H1 (cell line): Measurements from ENCODE around the gene GFOD1. TPM values are rescaled to one million over a fixed set of nuclear protein-coding genes. Genes with fewer than 3 reads are reported as not detected.

Experiments
- CTCF ChIA-PET: fragments of 300-600 bp; sonication (Branson Sonifier 250); formaldehyde crosslinking; loops from one replicate; lab custom pipeline; 2021; ENCODE audit not compliant: partially characterized antibody; lab: Charles Lee
- POLR2A ChIA-PET: fragments of 300-600 bp; sonication (Branson Sonifier 250); formaldehyde crosslinking; loops from one replicate; lab custom pipeline; 2021; ENCODE audit warnings: inconsistent platforms; ENCODE audit not compliant: partially characterized antibody; lab: Charles Lee
- DNase-seq, 2 experiments: peaks; one replicate each; pipeline versions ENCODE4 v3.0.0 to v3.0.0-alpha.2; 2010 to 2022; ENCODE audit warnings: low spot score in 2 of 2, low read depth in 1 of 2, mixed read lengths in 1 of 2
- FAIRE-seq: peaks from 2 replicates; lab custom pipeline; 2011; peaks lifted over from hg19 to GRCh38; lab: Jason Lieb, UNC
- H2AFZ ChIP-seq: 2 replicates; pipeline ENCODE4 v1.8.1; 2012; ENCODE audit warnings: low read length, inconsistent platforms
- H2AK5ac ChIP-seq: 2 replicates; pipeline ENCODE4 v1.6.1; 2013; ENCODE audit warnings: low read depth, low read length
- H2BK120ac ChIP-seq: replicated peaks from 2 replicates; pipeline ENCODE3; 2013; ENCODE audit warnings: low read depth, low read length, inconsistent platforms
- H2BK12ac ChIP-seq: 2 replicates; pipeline ENCODE4 v1.6.1; 2013; ENCODE audit warnings: low read depth, low read length
- H2BK15ac ChIP-seq: 2 replicates; pipeline ENCODE4 v1.6.1; 2013; ENCODE audit warnings: low read length
- H2BK20ac ChIP-seq: 2 replicates; pipeline ENCODE4 v1.6.1; 2013; ENCODE audit warnings: low read length
- H2BK5ac ChIP-seq: 2 replicates; pipeline ENCODE4 v1.6.1; 2013; ENCODE audit warnings: low read depth, low read length
- H3K14ac ChIP-seq: 2 replicates; pipeline ENCODE4 v1.6.1; 2013; ENCODE audit warnings: inconsistent platforms; ENCODE audit not compliant: insufficient read length
- H3K18ac ChIP-seq: 2 replicates; pipeline ENCODE4 v1.6.1; 2013; ENCODE audit warnings: low read length; ENCODE audit errors: extremely low read depth
- H3K23ac ChIP-seq: 2 replicates; pipeline ENCODE4 v1.6.1; 2013; ENCODE audit warnings: inconsistent platforms; ENCODE audit not compliant: insufficient read length
- H3K23me2 ChIP-seq: 2 replicates; pipeline ENCODE4 v1.6.1; 2013; ENCODE audit warnings: low read depth, low read length
- H3K27ac ChIP-seq: 2 replicates; pipeline ENCODE4 v1.6.1; 2011; ENCODE audit warnings: low read depth, low read length, inconsistent platforms
- H3K27me3 ChIP-seq, 4 experiments: replicated peaks in 1 of 4; 1 replicate in 1 of 4; 2 replicates in 3 of 4; pipeline versions ENCODE4 v1.6.1 to v1.8.1; 2011 to 2013; ENCODE audit warnings: low read length in 3 of 4, mild to moderate bottlenecking in 3 of 4, inconsistent platforms in 2 of 4, mixed read lengths in 2 of 4, moderate library complexity in 1 of 4; ENCODE audit not compliant: control insufficient read depth in 3 of 4, insufficient read depth in 3 of 4; ENCODE audit errors: extremely low read depth in 1 of 4
- H3K36me3 ChIP-seq, 4 experiments: 2 replicates each; pipeline versions ENCODE4 v1.6.1 to v1.8.1; 2011 to 2013; ENCODE audit warnings: mild to moderate bottlenecking in 4 of 4, low read length in 3 of 4, moderate library complexity in 2 of 4, control low read depth in 1 of 4, inconsistent platforms in 1 of 4; ENCODE audit not compliant: insufficient read depth in 4 of 4, control insufficient read depth in 2 of 4
- H3K4ac ChIP-seq: replicated peaks from 2 replicates; pipeline ENCODE3; 2013; ENCODE audit warnings: low read length, low read depth, mixed read lengths, inconsistent platforms; ENCODE audit not compliant: insufficient read length
- H3K4me1 ChIP-seq, 4 experiments: replicated peaks in 1 of 4; 1 replicate in 1 of 4; 2 replicates in 3 of 4; pipeline versions ENCODE4 v1.6.1 to v1.8.1; 2011 to 2013; ENCODE audit warnings: low read length in 3 of 4, inconsistent platforms in 2 of 4, mixed read lengths in 1 of 4; ENCODE audit not compliant: insufficient read depth in 4 of 4, control insufficient read depth in 3 of 4
- H3K4me2 ChIP-seq, 2 experiments: 2 replicates each; pipeline versions ENCODE4 v1.6.1 to v1.8.1; 2011 to 2013; ENCODE audit warnings: low read depth in 2 of 2, low read length in 2 of 2, control low read depth in 1 of 2, inconsistent platforms in 1 of 2, mild to moderate bottlenecking in 1 of 2; ENCODE audit not compliant: insufficient read depth in 1 of 2
- H3K4me3 ChIP-seq, 4 experiments: fragments of 200-600, 300-600 bp in 1 of 4; sonication (generic), shearing (Covaris generic), sonication (Bioruptor Twin) in 1 of 4; 2 replicates each; pipeline versions ENCODE4 v1.5.1 to v1.8.1; 2011 to 2016; ENCODE audit warnings: low read length in 4 of 4, low read depth in 3 of 4, control low read depth in 2 of 4, inconsistent platforms in 2 of 4, mild to moderate bottlenecking in 2 of 4, mixed read lengths in 1 of 4, moderate library complexity in 1 of 4; ENCODE audit not compliant: insufficient read depth in 2 of 4; ENCODE audit errors: extremely low read depth in 1 of 4
- H3K56ac ChIP-seq: replicated peaks from 2 replicates; pipeline ENCODE3; 2013; ENCODE audit warnings: low read depth, mild to moderate bottlenecking, mixed read lengths, low read length, inconsistent platforms; ENCODE audit not compliant: insufficient read length
- H3K79me1 ChIP-seq: 2 replicates; pipeline ENCODE4 v1.6.1; 2013; ENCODE audit warnings: low read depth, low read length, control low read depth
- H3K79me2 ChIP-seq, 2 experiments: 2 replicates each; pipeline versions ENCODE4 v1.6.1 to v1.8.1; 2012 to 2013; ENCODE audit warnings: low read length in 2 of 2, mild to moderate bottlenecking in 2 of 2, inconsistent platforms in 1 of 2; ENCODE audit not compliant: insufficient read depth in 2 of 2, control insufficient read depth in 1 of 2
- H3K9ac ChIP-seq, 4 experiments: replicated peaks in 1 of 4; 1 replicate in 1 of 4; 2 replicates in 3 of 4; pipeline versions ENCODE4 v1.6.1 to v1.8.1; 2011 to 2013; ENCODE audit warnings: low read depth in 3 of 4, low read length in 3 of 4, control low read depth in 2 of 4, mild to moderate bottlenecking in 2 of 4, moderate library complexity in 2 of 4, inconsistent platforms in 1 of 4; ENCODE audit errors: extremely low read depth in 1 of 4
- H3K9me3 ChIP-seq, 2 experiments: 2 replicates each; pipeline versions ENCODE4 v1.6.1 to v1.8.1; 2012 to 2013; ENCODE audit warnings: mild to moderate bottlenecking in 2 of 2, moderate library complexity in 2 of 2, control low read depth in 1 of 2, inconsistent platforms in 1 of 2, low read depth in 1 of 2, low read length in 1 of 2, mixed read lengths in 1 of 2; ENCODE audit not compliant: insufficient read depth in 2 of 2
- H4K20me1 ChIP-seq, 2 experiments: replicated peaks in 1 of 2; 2 replicates each; pipeline versions ENCODE3 to v1.8.1; 2011 to 2013; ENCODE audit warnings: inconsistent platforms in 2 of 2, low read length in 2 of 2, mild to moderate bottlenecking in 1 of 2; ENCODE audit not compliant: insufficient read depth in 2 of 2, control insufficient read depth in 1 of 2
- H4K5ac ChIP-seq: 2 replicates; pipeline ENCODE4 v1.6.1; 2013; ENCODE audit warnings: low read length, low read depth, mixed read lengths, inconsistent platforms; ENCODE audit not compliant: insufficient read length
- H4K8ac ChIP-seq: 2 replicates; pipeline ENCODE4 v1.8.0; 2013; ENCODE audit warnings: mild to moderate bottlenecking, moderate library complexity, low read length, inconsistent platforms; ENCODE audit not compliant: insufficient read depth; ENCODE audit errors: extremely low read depth
- H4K91ac ChIP-seq: replicated peaks from 2 replicates; pipeline ENCODE3; 2013; ENCODE audit warnings: low read length, mixed read lengths, inconsistent platforms; ENCODE audit not compliant: insufficient read length
- ATF3 ChIP-seq: IDR thresholded peaks from 2 replicates; pipeline ENCODE4 v1.6.1; 2011; ENCODE audit warnings: low read depth, mild to moderate bottlenecking, low read length; ENCODE audit not compliant: insufficient read depth
- BACH1 ChIP-seq: IDR thresholded peaks from 2 replicates; pipeline ENCODE4 v1.6.1; 2012; ENCODE audit warnings: low read length, improper control_type of control experiment
- CBX5 ChIP-seq: fragments of 300-800, 300-1000 bp; sonication (generic); IDR thresholded peaks from 2 replicates; pipeline ENCODE4 v1.7.1; 2016; ENCODE audit warnings: antibody characterized with exemption, low read length, low read depth
- CHD2 ChIP-seq: IDR thresholded peaks from 2 replicates; pipeline ENCODE4 v1.6.1; 2012; ENCODE audit warnings: low read length, improper control_type of control experiment
- CREB1 ChIP-seq: IDR thresholded peaks from 2 replicates; pipeline ENCODE4 v1.6.1; 2012; ENCODE audit warnings: inconsistent platforms
- CTBP2 ChIP-seq: IDR thresholded peaks from 2 replicates; pipeline ENCODE4 v1.7.0; 2011; ENCODE audit warnings: borderline replicate concordance, mild to moderate bottlenecking, moderate library complexity, mixed read lengths, low read length; ENCODE audit not compliant: insufficient read depth, insufficient read length
- GABPA ChIP-seq: IDR thresholded peaks from 2 replicates; pipeline ENCODE4 v1.6.1; 2011; ENCODE audit warnings: mild to moderate bottlenecking, low read length, moderate library complexity, borderline replicate concordance; ENCODE audit not compliant: insufficient read depth
- KDM1A ChIP-seq: fragments of 200-600, 300-600 bp; sonication (generic); IDR thresholded peaks from 2 replicates; pipeline ENCODE4 v1.7.1; 2016; ENCODE audit warnings: mild to moderate bottlenecking, low read length, borderline replicate concordance
- KDM4A ChIP-seq: IDR thresholded peaks from one replicate; pipeline ENCODE4 v1.7.1; 2012; ENCODE audit warnings: low read depth, mild to moderate bottlenecking, moderate library complexity, low read length, inconsistent platforms; ENCODE audit not compliant: severe bottlenecking
- KDM5A ChIP-seq: fragments of 200-600 bp; IDR thresholded peaks from 2 replicates; pipeline ENCODE4 v1.7.1; 2012; ENCODE audit warnings: mild to moderate bottlenecking, low read length, inconsistent platforms, mixed read lengths
- MAX ChIP-seq: IDR thresholded peaks from 2 replicates; pipeline ENCODE4 v1.6.1; 2012; ENCODE audit warnings: inconsistent platforms
- SP4 ChIP-seq: IDR thresholded peaks from 2 replicates; pipeline ENCODE4 v1.6.1; 2012; ENCODE audit warnings: low read length, inconsistent platforms
- TEAD4 ChIP-seq: IDR thresholded peaks from 2 replicates; pipeline ENCODE4 v1.6.1; 2012; ENCODE audit warnings: low read depth, low read length, inconsistent platforms, mixed read lengths
- WGBS, 2 experiments: shearing (Covaris generic) in 1 of 2; methylation state at CpG; one replicate each; pipeline versions ENCODE4 v1.1.6 to v1.1.7; 2013 to 2015; ENCODE audit warnings: low lambda C conversion rate in 2 of 2, mixed read lengths in 2 of 2, inconsistent platforms in 1 of 2, low coverage in 1 of 2, missing lambda C conversion rate in 1 of 2; ENCODE audit not compliant: insufficient replicate concordance in 2 of 2, insufficient coverage in 1 of 2, insufficient read length in 1 of 2; ENCODE audit errors: extremely low coverage in 1 of 2, missing lambda C conversion rate in 1 of 2; 5-methylcytosine and 5-hydroxymethylcytosine counted together
- polyA plus RNA-seq, 7 experiments: library from polyadenylated mRNA; depleted of rRNA in 3 of 7; stranded (reverse) in 5 of 7; unstranded in 2 of 7; fragments of >200 nt in 5 of 7; fragments of 200-250 nt in 2 of 7; gene quantifications; 1 replicate in 5 of 7; 2 replicates in 1 of 7; 4 replicates in 1 of 7; pipeline versions ENCODE4 v1.2.1 to v1.2.3, GENCODE V29; 2011 to 2013; ENCODE audit warnings: missing spikeins in 2 of 7, mixed read lengths in 2 of 7
- total RNA-seq: library from RNA; stranded (reverse); fragmentation: NEBNext Ultra II Directional; extraction: Animal tissue kit (Norgen Biotek cat#: 25700); gene quantifications from 2 replicates; pipeline ENCODE4 v1.2.1, GENCODE V29; 2021

The GFOD1 gene
- total and polyA plus RNA-seq, 2 of the 8 experiments (the other 6 are each of a cell fraction or from before 2014, with no cell fraction given), result 2.5 to 8.8 TPM

DNA sequence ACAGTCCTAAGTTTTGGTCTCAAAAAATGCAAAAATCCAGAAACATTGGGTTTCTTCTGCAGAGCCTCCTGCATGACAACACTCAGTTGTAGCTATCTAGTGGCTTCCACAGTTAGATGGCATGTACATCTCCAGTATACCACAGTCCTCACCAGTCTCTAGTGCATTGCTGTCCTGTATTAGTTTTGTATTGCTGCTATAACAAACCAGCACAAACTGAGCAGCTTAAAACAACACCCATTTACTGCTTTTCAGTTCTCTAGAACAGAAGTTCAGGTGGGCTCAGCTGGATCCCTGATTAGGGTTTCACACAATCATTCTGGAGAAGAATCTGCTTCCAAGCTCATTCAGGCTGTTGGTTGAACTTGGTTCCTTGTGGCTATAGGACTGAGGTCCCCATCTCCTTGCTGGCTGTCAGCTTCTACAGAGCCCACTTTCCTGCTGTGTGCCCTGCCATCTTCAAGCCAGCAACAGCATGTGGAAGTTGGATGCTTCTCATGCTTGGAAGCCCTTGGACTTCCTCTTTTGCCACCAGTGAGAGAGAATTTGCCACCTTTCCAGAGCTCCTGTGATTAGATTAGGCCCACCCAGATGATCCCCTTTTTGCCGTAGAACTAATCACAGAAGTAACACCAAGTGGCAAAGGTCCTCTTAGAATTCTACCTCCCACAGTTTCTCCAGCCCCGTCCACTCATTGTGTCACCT is 110.2 kb downstream of the GFOD1 start:
- Histone ChIP-seq H3K14ac (no peak overlapping the region), H3K18ac (no peak overlapping the region), H2AFZ (no peak overlapping the region), H3K27ac (no peak overlapping the region), H3K79me2 (no peaks in the 10 kb centered on the region), H4K20me1 (no peaks in the 10 kb centered on the region), H3K9ac (no peak overlapping the region), H3K79me1 (no peaks in the 10 kb centered on the region), H3K4me1 (peaks cover 0 to 5% (median 3%) of the 10 kb centered on the region in 4 experiments; a peak in 3 of 7 replicates), H3K23ac (no peak overlapping the region), H3K4me3 (no peak overlapping the region; a peak in 1 of 8 replicates), H4K8ac (no peak overlapping the region), H2BK120ac (no peak overlapping the region), H3K27me3 (no peaks in the 10 kb centered on the region), H2BK12ac (no peak overlapping the region), H2BK15ac (no peak overlapping the region), H3K56ac (no peak overlapping the region), H4K91ac (no peak overlapping the region), H2BK5ac (no peak overlapping the region), H2BK20ac (no peak overlapping the region), H3K4me2 (no peak overlapping the region), H2AK5ac (no peak overlapping the region), H3K9me3 (no peaks in the 10 kb centered on the region), H3K23me2 (no peaks in the 10 kb centered on the region; the same call in 1 of the 2 replicates), H3K36me3 (no peaks in the 10 kb centered on the region), H4K5ac (no peak overlapping the region), H3K4ac (no peak overlapping the region)
- CTCF ChIA-PET, result interaction anchor here (1.0 to 1.6 kb wide), 2 partner anchors 37 to 195 kb away, joined by 3 read pairs; no protein-coding TSS in a partner anchor
- DNase-seq (no peak), FAIRE-seq (no peak)
- WGBS, 2 experiments, result 91% methylated on average over 2 of the region's 2 CpGs; no CpG with 5 or more reads in 1 of the 2 experiments
- POLR2A ChIA-PET, result no interaction called here
- TF ChIP-seq BACH1 (no peak), KDM1A (no peak), MAX (no peak), CBX5 (no peak), CHD2 (no peak), ATF3 (no peak), GABPA (no peak), KDM5A (no peak), CREB1 (no peak), SP4 (no peak), TEAD4 (no peak), KDM4A (no peak), CTBP2 (no peak)
